ENCODE data around the gene GRAMD2A.

GRAMD2A gene

DNA sequence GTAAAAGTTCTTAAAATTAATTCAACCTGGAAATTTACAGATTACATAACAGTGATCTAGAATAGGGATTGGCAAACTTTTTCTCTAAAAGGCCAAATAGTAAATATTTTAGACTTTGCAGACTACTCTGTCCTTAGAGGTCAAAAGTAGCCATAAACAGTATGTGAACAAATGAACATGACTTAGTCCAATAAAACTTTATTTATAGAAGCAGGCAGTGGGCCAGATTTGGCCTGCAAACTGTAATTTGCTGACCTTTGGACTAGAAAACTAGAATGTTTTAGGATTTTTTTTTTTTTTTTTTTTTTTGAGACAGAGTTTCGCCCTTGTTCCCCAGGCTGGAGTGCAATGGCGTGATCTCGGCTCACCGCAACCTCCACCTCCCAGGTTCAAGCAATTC lies 67.3 kb downstream of the GRAMD2A start:
- no peak for DNase-seq

GRCh38 chr15:72128359-72128758 lies 69.2 kb downstream of the GRAMD2A start:
- DNase-seq, result no peak

- no peak for DNase-seq
Observed at GRCh38 chr15:72127724-72128322, 69.8 kb downstream of the GRAMD2A start.

GRCh38 chr15:72124218-72124617 lies 73.4 kb downstream of the GRAMD2A start:
- DNase-seq, result no peak

DNA sequence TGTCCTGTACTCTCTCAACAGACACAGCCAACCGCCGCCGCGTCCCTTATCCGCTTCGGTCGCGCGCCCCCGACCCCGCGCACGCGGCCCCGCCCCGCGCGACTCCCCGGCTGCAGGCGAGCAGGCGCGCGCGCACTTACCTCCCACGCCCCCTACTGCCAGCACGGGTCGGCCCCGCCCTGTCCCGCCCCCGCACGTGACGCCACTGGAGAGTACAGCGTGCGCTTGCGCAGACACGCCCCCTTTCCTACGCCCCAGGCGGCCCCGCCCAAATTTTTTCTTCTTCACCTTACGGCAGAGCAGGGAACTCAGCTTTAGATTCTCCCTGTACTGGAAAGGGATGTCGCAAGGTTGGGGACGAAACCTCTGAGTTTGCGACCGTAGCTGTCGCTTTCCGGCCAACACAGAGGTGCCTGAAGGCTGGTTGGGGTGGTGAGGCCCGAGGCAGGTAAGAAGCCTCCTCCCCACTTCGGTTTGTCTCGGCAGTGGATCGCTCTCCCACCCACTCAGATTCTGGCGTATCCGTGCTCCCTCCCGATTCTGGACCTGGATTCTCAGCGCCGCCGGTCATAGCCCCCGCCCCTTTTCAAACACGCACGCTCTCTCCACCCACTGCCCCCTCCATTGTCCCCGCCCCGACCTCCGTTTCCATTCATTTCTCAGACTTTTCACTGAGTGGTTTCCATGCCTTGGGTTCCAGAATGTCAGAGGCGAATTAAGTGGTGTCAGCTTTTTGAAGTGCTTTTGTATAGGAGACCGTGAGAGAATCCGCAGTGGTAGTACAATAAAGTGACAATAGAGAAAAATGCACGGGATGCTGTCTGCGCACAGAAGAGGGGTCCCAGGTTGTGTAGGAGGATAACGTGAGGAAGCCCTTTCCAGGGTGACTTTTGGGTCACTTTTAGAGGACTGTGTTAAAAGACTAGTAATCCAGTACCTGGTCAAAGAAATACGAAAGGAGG lies 79.3 kb downstream of the GRAMD2A start, which contains the start of the genes MYO9A and SENP8:
MYO9A (minus strand) TSS at position 134 of the 962 bp plus-strand sequence. CDS start 71,587 bp downstream, outside the sequence.
SENP8 (plus strand) TSS at position 387 of the 962 bp plus-strand sequence. CDS start 21,221 bp downstream, outside the sequence.
- DNase-seq, result peak; percentile 95

DNA sequence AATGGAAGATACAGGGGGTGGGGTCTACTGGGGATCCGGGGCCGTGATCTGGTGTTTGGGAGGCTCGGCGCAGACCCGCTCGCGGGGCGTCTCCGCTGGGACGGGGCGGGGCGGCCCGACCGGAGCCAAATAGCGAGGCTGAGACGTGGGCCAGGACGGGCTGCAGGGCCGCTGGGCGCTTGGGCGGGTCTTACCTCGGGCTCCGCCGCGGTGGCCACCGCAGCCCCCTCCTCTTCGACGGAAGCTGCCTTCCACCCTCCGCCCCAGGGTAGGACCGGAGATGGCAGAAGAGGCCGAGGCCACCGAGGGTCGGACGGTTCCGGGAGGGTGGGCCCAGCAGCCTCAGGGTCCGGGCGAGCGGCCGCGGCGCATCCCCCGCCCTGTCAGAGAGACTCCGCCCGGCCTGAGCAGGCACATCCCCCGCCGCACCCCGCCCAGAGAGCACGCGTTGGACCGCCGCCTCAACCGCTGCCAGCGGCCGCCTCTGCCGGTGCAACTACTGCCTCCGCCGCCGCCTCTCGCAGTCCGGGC lies 80.0 kb downstream of the GRAMD2A start:
- no peak for DNase-seq

- DNase-seq, result no peak
Observed at GRCh38 chr15:72116731-72117485, 80.7 kb downstream of the GRAMD2A start.

DNA sequence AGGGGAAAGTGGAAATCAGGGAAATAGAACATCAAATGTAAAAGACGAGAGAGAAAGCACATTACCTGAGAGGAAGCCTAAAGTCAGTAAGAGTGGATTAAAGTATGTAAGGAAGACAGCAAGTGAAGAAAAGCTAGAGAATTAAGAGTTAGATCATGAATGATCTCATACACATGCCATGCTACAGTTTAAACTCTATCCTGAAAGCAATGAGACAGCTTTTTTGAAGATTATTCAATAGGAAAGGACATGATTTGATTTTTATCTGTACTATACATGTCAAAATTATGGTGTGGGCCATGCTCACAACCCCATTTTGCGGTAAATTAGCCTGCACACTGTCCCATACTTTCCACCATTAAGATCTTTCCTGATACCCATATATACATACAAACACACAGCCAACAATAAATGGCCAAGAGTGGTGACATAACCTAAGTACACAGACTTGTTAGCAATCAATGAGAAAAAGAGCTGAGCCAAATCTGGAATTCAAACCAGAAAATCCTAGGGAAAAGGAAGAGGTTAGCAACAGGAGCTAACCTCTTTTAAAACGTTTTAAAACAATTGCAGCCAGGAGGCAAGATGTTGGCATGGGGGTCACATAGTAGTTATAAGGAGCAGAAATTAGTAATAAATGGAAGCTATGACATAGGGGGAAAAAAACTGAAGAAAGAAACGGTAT lies 84.1 kb downstream of the GRAMD2A start:
- no peak for DNase-seq

DNA sequence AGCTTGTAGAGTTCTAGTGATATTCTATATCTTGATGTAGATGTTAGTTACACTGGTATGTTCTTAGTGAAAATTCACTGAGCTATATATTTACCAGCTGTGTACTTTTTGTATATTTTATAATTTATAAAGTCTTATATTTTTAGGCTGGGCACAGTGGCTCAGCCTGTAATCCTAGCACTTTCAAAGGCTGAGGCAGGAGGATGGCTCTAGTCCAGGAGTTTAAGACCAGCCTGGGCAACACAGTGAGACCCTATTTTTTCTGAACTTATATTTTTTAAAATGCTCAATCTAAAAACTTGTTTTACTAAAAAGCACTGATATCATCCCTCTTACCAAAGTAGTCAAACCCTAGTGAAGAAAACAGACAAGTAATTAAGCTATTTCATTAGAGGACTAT lies 84.8 kb downstream of the GRAMD2A start:
- no peak for DNase-seq

- DNase-seq, result no peak
Observed at GRCh38 chr15:72112116-72112515, 85.5 kb downstream of the GRAMD2A start.

GRCh38 chr15:72110355-72110754 lies 87.2 kb downstream of the GRAMD2A start:
- no peak for DNase-seq

Measured in NCI-H2081 treated with DMSO at 0.1 percent for 48 hours (cell line).